SK-N-SH (cell line): ENCODE results near the gene IZUMO4. TPM values are rescaled to one million over a fixed set of nuclear protein-coding genes. Genes with fewer than 3 reads are reported as not detected.

Experiments used
- CTCF ChIA-PET: fragments of 300-600, 350-600 bp; formaldehyde crosslinking; extraction: SDS; loops from one replicate; lab custom pipeline; 2021; lab: Yijun Ruan, JAX
- POLR2A ChIA-PET: fragments of 350-600 bp; sonication (Branson Sonifier 250); formaldehyde crosslinking; extraction: SDS; loops from one replicate; lab custom pipeline; 2020; ENCODE audit warnings: antibody characterized with exemption, inconsistent platforms; lab: Yijun Ruan, JAX
- DNase-seq: peaks from one replicate; pipeline ENCODE4 v3.0.0; 2012
- H2AFZ ChIP-seq: fragments of 200-600 bp; sonication (generic); 2 replicates; pipeline ENCODE4 v1.8.1; 2016; ENCODE audit warnings: antibody characterized with exemption, mild to moderate bottlenecking, low read depth
- H3F3A ChIP-seq: fragments of 200-600 bp; sonication (generic); replicated peaks from 2 replicates; pipeline ENCODE3; 2016; ENCODE audit warnings: antibody characterized with exemption, mild to moderate bottlenecking; ENCODE audit not compliant: insufficient read depth
- H3K27ac ChIP-seq, 2 experiments: fragments of 200-500 bp in 1 of 2; fragments of 200-600 bp in 1 of 2; sonication (Bioruptor generic) in 1 of 2; sonication (generic), shearing (Covaris generic) in 1 of 2; 2 replicates each; pipeline versions ENCODE4 v1.5.1 to v1.6.1; 2014 to 2016; ENCODE audit warnings: low read depth in 2 of 2, inconsistent platforms in 1 of 2, low read length in 1 of 2, mild to moderate bottlenecking in 1 of 2, mixed read lengths in 1 of 2
- H3K27me3 ChIP-seq: fragments of 200-600 bp; sonication (generic), shearing (Covaris generic); 2 replicates; pipeline ENCODE4 v1.6.1; 2016; ENCODE audit warnings: mixed run types; ENCODE audit not compliant: insufficient read depth
- H3K36me3 ChIP-seq, 2 experiments: fragments of 200-500 bp in 1 of 2; fragments of 200-600 bp in 1 of 2; sonication (Bioruptor generic) in 1 of 2; sonication (generic) in 1 of 2; replicated peaks in 1 of 2; 2 replicates each; pipeline versions ENCODE3 to v1.5.1; 2014 to 2016; ENCODE audit warnings: low read length in 1 of 2, mild to moderate bottlenecking in 1 of 2; ENCODE audit not compliant: insufficient read depth in 2 of 2, control insufficient read depth in 1 of 2
- H3K4me1 ChIP-seq, 2 experiments: fragments of 200-500 bp in 1 of 2; fragments of 200-600 bp in 1 of 2; sonication (Bioruptor generic) in 1 of 2; sonication (generic), shearing (Covaris generic) in 1 of 2; 2 replicates each; pipeline versions ENCODE4 v1.5.1 to v1.6.1; 2014 to 2016; ENCODE audit warnings: low read depth in 1 of 2, low read length in 1 of 2, mixed run types in 1 of 2; ENCODE audit not compliant: insufficient read depth in 2 of 2, control insufficient read depth in 1 of 2
- H3K4me2 ChIP-seq: fragments of 200-600 bp; sonication (generic), shearing (Covaris generic); 2 replicates; pipeline ENCODE4 v1.6.1; 2017; ENCODE audit warnings: mixed run types
- H3K4me3 ChIP-seq, 2 experiments: fragments of 200-500 bp in 1 of 2; fragments of 200-600 bp in 1 of 2; sonication (Bioruptor generic) in 1 of 2; sonication (generic), shearing (Covaris generic) in 1 of 2; 2 replicates each; pipeline versions ENCODE4 v1.5.1 to v1.8.1; 2014 to 2016; ENCODE audit warnings: low read depth in 2 of 2, inconsistent platforms in 1 of 2, low read length in 1 of 2, mild to moderate bottlenecking in 1 of 2, mixed read lengths in 1 of 2, moderate library complexity in 1 of 2
- H3K79me2 ChIP-seq: fragments of 200-600 bp; sonication (generic); 2 replicates; pipeline ENCODE4 v1.8.1; 2017; ENCODE audit warnings: mild to moderate bottlenecking; ENCODE audit not compliant: insufficient read depth
- H3K9ac ChIP-seq: fragments of 200-600 bp; sonication (generic); 2 replicates; pipeline ENCODE4 v1.6.1; 2017; ENCODE audit warnings: mixed run types
- H3K9me2 ChIP-seq: fragments of 200-600 bp; sonication (generic); 2 replicates; pipeline ENCODE4 v1.6.1; 2017; ENCODE audit warnings: mixed run types
- H3K9me3 ChIP-seq: fragments of 200-600 bp; sonication (generic); 2 replicates; pipeline ENCODE4 v1.6.1; 2017; ENCODE audit warnings: mixed run types, mild to moderate bottlenecking, moderate library complexity
- H4K20me1 ChIP-seq: fragments of 200-600 bp; sonication (generic); 2 replicates; pipeline ENCODE4 v1.6.1; 2017; ENCODE audit warnings: mild to moderate bottlenecking, mixed run types; ENCODE audit not compliant: insufficient read depth
- CHD2 ChIP-seq: fragments of 150-350 bp; IDR thresholded peaks from 2 replicates; pipeline ENCODE4 v1.6.1; 2018; ENCODE audit warnings: low read length; ENCODE audit not compliant: partially characterized antibody
- ELF1 ChIP-seq: IDR thresholded peaks from 2 replicates; pipeline ENCODE4 v1.4.0; 2012
- EZH2phosphoT487 ChIP-seq: fragments of 200-600 bp; sonication (generic); IDR thresholded peaks from 2 replicates; pipeline ENCODE4 v1.6.1; 2017; ENCODE audit warnings: low read depth, mixed run types, mild to moderate bottlenecking, antibody characterized with exemption, moderate library complexity, borderline replicate concordance
- FOXM1 ChIP-seq: IDR thresholded peaks from 2 replicates; pipeline ENCODE4 v1.4.0; 2012; ENCODE audit warnings: low read depth, mild to moderate bottlenecking
- MEF2A ChIP-seq: IDR thresholded peaks from 2 replicates; pipeline ENCODE4 v1.4.0; 2012; ENCODE audit warnings: low read depth, borderline replicate concordance
- MXI1 ChIP-seq: IDR thresholded peaks from 2 replicates; pipeline ENCODE4 v1.6.1; 2012; ENCODE audit warnings: mild to moderate bottlenecking, low read depth, low read length, improper control_type of control experiment
- NRF1 ChIP-seq: IDR thresholded peaks from 2 replicates; pipeline ENCODE4 v1.6.1; 2012; ENCODE audit warnings: low read depth, mild to moderate bottlenecking, low read length
- POLR2AphosphoS5 ChIP-seq: IDR thresholded peaks from 2 replicates; pipeline ENCODE4 v1.6.1; 2012; ENCODE audit warnings: low read depth, low read length
- RFX5 ChIP-seq: IDR thresholded peaks from 2 replicates; pipeline ENCODE4 v1.6.1; 2012; ENCODE audit warnings: mild to moderate bottlenecking, improper control_type of control experiment, low read length
- SMC3 ChIP-seq: IDR thresholded peaks from 2 replicates; pipeline ENCODE4 v1.6.1; 2012; ENCODE audit warnings: low read depth, low read length, improper control_type of control experiment
- WGBS: methylation state at CpG from one replicate; pipeline ENCODE4 v1.1.6; 2017; ENCODE audit warnings: low lambda C conversion rate; 5-methylcytosine and 5-hydroxymethylcytosine counted together
- polyA plus RNA-seq, 3 experiments: library from polyadenylated mRNA; depleted of rRNA; stranded (reverse); fragments of >200 nt; gene quantifications; 2 replicates each; pipeline ENCODE4 v1.2.3, GENCODE V29; 2012
- TF ChIP-seq, protein P1 (sequence below): IDR thresholded peaks from 2 replicates; pipeline ENCODE4 v1.4.0; 2012; ENCODE audit warnings: low read depth, borderline replicate concordance
- TF ChIP-seq, protein P2 (sequence below): IDR thresholded peaks from 2 replicates; pipeline ENCODE4 v1.6.1; 2012; ENCODE audit warnings: mild to moderate bottlenecking, low read depth, low read length, moderate library complexity
- TF ChIP-seq, protein P3 (sequence below): fragments of 200-600 bp; sonication (generic); IDR thresholded peaks from 2 replicates; pipeline ENCODE4 v1.6.1; 2017; ENCODE audit warnings: antibody characterized with exemption, mild to moderate bottlenecking, moderate library complexity

IZUMO4 gene
- polyA plus RNA-seq, 1 of the 3 experiments (the other 2 are of a cell fraction) = 4.6 TPM

DNA sequence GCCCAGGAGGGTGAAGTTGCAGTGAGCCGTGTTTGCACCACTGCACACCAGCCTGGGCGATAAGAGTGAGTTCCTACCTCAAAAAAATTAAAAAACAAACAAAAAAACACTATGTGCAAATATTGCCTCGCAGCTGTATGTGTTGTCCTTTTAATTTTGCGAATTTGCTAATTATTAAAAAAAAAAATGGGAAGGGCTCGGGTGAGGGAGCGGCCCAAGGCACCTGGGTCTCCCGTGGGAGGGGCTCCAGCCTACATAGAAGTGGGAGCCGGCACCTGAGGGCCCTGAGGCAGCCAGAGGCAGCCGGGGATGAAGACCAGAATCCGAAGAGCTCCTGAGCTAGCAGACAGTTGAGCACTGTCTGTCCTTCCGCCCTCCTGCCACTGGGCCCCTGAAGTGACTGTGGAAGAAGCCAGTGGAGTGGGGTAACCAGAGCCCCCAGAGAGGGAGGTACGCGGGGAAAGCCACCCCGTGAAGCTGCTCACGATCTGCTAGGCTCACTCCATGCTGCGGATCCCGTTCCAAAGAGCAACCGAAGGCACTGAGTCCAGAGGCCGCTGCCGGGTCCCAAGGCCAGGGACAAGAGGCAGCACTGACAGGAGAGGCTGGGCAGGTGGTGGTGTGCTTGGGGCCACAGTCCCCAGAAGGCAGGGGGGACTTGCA is 6.5 kb downstream of the IZUMO4 start:
- no peak for DNase-seq
- H3K4me3 ChIP-seq = no peak overlapping the region
- peaks cover 28% of the 10 kb centered on the region for H4K20me1 ChIP-seq
- no peaks in the 10 kb centered on the region for H3K4me1 ChIP-seq
- no peaks in the 10 kb centered on the region for H3K9me2 ChIP-seq
- TF ChIP-seq, protein P1, sequence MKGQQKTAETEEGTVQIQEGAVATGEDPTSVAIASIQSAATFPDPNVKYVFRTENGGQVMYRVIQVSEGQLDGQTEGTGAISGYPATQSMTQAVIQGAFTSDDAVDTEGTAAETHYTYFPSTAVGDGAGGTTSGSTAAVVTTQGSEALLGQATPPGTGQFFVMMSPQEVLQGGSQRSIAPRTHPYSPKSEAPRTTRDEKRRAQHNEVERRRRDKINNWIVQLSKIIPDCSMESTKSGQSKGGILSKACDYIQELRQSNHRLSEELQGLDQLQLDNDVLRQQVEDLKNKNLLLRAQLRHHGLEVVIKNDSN = no peak
- TF ChIP-seq FOXM1 (no peak), SMC3 (no peak), ELF1 (no peak), CHD2 (no peak), MXI1 (no peak), POLR2AphosphoS5 (no peak), NRF1 (no peak), RFX5 (no peak), EZH2phosphoT487 (no peak), MEF2A (no peak)
- TF ChIP-seq, protein P2, sequence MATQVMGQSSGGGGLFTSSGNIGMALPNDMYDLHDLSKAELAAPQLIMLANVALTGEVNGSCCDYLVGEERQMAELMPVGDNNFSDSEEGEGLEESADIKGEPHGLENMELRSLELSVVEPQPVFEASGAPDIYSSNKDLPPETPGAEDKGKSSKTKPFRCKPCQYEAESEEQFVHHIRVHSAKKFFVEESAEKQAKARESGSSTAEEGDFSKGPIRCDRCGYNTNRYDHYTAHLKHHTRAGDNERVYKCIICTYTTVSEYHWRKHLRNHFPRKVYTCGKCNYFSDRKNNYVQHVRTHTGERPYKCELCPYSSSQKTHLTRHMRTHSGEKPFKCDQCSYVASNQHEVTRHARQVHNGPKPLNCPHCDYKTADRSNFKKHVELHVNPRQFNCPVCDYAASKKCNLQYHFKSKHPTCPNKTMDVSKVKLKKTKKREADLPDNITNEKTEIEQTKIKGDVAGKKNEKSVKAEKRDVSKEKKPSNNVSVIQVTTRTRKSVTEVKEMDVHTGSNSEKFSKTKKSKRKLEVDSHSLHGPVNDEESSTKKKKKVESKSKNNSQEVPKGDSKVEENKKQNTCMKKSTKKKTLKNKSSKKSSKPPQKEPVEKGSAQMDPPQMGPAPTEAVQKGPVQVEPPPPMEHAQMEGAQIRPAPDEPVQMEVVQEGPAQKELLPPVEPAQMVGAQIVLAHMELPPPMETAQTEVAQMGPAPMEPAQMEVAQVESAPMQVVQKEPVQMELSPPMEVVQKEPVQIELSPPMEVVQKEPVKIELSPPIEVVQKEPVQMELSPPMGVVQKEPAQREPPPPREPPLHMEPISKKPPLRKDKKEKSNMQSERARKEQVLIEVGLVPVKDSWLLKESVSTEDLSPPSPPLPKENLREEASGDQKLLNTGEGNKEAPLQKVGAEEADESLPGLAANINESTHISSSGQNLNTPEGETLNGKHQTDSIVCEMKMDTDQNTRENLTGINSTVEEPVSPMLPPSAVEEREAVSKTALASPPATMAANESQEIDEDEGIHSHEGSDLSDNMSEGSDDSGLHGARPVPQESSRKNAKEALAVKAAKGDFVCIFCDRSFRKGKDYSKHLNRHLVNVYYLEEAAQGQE = no peak
- TF ChIP-seq, protein P3, sequence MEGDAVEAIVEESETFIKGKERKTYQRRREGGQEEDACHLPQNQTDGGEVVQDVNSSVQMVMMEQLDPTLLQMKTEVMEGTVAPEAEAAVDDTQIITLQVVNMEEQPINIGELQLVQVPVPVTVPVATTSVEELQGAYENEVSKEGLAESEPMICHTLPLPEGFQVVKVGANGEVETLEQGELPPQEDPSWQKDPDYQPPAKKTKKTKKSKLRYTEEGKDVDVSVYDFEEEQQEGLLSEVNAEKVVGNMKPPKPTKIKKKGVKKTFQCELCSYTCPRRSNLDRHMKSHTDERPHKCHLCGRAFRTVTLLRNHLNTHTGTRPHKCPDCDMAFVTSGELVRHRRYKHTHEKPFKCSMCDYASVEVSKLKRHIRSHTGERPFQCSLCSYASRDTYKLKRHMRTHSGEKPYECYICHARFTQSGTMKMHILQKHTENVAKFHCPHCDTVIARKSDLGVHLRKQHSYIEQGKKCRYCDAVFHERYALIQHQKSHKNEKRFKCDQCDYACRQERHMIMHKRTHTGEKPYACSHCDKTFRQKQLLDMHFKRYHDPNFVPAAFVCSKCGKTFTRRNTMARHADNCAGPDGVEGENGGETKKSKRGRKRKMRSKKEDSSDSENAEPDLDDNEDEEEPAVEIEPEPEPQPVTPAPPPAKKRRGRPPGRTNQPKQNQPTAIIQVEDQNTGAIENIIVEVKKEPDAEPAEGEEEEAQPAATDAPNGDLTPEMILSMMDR = no peak
- WGBS = 95% methylated on average over 13 of the region's 20 CpGs
- ChIA-PET POLR2A (no interaction called here), CTCF (no interaction called here)
- H3F3A ChIP-seq = peaks cover 4% of the 10 kb centered on the region
- no peak overlapping the region for H3K27ac ChIP-seq
- H3K27me3 ChIP-seq = no peaks in the 10 kb centered on the region
- no peak overlapping the region for H3K4me2 ChIP-seq
- peaks cover 25 to 31% of the 10 kb centered on the region in 2 experiments for H3K36me3 ChIP-seq
- no peaks in the 10 kb centered on the region for H3K9me3 ChIP-seq
- H3K79me2 ChIP-seq = peaks cover 36% of the 10 kb centered on the region
- no peak overlapping the region for H3K9ac ChIP-seq
- H2AFZ ChIP-seq = no peak overlapping the region
